Measurements from ENCODE around the gene CEP85. TPM values are rescaled to one million over a fixed set of nuclear protein-coding genes. Genes with fewer than 3 reads are reported as not detected.
"Not testable (repeated sequence)": the region's sequence is repeated elsewhere in the genome, so short reads cannot be mapped to it uniquely, and the experiment has no call there.

The CEP85 gene
- polyA plus RNA-seq, 3 donors = 1.3 to 3.3 (median 1.9) TPM

DNA sequence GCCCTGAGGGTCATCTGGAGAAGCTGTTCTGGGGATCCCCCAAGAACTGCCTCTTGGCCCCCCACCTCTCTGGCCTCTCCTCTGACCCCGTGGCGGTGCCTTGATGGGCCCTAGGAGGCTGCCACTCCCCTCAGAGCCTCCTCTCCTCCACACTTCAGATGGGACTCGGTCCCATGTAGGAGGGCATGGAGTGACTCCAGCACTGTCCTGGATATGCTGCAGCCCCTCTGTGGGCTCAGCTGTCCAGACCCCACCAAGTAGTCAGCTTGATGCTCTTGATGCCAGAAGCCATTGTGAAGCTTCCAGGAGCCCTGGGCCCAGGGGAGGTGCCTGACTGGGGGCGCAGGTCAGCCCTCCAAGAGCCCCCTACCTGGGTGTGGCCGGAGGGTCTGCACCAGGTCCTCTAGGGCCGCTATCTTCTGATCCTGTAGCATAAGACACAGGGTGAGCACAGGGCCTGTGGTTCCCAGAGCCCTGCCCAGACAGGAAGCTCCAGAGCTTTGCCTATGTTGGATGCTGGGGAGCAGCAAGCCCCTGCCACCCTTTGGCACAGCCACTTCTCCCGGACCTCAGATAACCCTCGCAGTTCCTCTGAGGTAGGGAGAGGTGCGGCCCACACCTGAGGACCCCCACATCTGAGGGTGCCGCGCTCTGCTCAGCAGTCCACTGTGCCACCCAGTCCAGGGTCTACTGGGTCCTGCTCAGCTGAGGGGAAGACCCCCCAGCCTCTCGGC is 63.2 kb downstream of the CEP85 start:
- H3K27ac ChIP-seq (ENCODE audit: low read depth, low read length) = no peak overlapping the region
- WGBS, 3 donors = 92 to 93% (median 92%) methylated on average over 12 of the region's 12 CpGs

DNA sequence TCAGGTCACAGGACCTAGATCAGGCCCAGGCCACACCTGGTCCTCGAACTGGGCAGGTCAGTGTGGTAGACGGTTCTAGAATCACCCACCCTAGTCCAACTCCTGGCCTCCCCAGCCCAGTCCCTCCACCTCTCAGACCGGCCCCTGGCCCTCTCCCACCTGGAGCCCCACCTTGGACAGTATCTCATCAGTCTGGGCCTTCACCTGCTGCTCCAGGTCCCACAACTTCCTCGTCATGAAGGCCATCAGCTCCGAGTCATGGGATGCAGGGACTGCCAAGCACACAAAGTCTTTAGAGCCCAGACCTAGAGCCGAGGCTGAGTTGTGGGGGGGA is 63.8 kb downstream of the CEP85 start:
- 72 to 73% (median 73%) methylated on average over 6 of the region's 6 CpGs for WGBS, 3 donors
- no peak overlapping the region for H3K27ac ChIP-seq (ENCODE audit: low read depth, low read length)

DNA sequence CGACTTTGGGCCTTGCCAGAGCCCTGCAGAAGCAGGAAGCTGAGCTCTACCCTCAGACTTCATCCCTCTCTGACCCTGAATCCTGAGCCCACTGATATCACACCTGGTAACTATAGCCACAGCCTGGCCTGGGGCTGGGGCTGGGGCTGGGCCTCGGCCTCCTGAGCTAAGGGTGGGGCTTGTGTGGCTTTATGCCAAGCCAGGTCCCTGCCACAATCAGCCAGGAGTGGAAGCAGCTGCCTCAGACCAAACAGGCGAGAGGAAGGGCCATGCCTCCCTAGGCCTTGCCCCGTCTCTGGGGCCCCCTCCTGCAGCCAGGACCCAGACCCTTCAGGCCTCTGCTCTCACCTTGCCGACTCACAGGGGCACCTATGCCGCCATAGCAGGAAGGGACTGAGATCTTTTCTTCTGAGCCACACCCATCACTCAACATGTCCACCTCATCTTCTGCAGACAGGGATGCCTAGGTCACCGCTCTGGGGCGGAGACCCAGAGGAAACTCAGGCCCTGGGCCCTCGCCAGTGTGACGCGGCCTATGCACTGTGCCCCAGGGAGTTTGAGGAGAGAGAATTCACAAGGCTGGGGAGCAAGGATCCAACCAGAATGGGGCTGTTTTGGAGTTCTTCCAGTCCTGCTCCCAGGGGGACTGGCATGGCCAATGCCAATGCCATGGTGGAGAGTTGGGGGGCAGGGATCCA is 66.7 kb downstream of the CEP85 start:
- no peak overlapping the region for H3K27ac ChIP-seq (ENCODE audit: low read depth, low read length)
- 85 to 92% (median 86%) methylated on average over 11 of the region's 11 CpGs for WGBS, 3 donors

DNA sequence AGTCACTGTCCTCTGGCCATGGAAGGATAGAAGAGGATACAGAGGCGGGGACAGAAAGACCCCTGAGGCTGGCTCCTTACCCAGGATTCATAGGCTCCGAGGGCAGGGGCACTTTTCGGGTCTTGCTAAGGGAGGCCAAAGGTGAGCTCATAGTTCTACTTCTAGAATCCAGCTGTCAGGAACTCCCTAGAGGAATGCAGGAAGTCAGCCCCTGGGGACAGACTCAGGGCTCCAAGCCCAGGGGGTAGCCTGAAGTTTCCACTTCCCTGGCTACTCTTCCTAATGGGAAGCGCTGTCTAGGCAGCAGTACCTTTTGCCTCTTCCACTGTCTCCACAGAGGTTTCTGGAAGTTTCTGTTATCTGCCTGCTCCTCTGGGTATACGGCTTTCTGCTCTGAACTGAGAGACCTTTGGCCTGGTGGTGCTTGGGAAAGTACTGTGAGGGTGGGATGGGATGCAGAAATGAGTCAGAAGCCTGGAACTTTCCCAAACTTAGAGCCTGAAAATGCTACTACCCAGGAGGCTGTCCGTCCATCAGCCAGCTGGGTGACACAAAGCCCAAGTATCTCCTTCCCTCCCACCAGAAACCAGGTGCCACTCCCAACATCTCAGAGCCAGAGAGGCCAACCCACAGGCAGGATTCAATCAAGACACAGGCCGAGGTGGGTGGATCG is 68.9 kb downstream of the CEP85 start:
- H3K27ac ChIP-seq (ENCODE audit: low read depth, low read length) = no peak overlapping the region
- WGBS, 3 donors = 59 to 68% (median 59%) methylated on average over 8 of the region's 8 CpGs

DNA sequence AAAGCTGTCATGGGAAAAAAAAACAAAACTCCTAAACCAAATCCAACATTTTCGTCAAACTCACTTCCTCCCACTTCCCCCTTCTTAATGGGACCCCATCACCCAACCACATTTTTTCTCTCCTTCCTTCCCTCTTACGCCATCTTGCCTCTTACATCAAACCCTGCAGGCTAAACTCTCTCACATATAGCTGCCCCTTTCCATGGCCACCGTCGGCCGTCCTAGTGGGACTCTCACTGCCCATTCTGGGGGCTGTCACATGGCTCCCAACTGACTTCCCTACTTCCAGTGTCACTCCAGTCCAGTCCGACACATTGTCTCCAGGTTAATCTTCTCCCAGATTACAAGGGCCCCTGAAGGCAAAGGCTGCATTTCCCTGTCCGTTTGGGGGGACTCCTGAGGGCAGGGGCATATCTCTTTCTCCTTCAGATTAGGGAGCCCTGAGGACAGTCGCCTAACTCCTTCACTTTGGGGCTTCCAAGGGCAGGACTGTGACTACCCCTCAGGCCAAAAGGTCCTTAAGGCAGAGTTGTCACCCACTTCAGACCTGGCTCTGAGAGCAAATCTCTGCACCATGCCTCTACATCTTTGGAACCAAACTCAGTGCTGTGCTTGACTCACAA is 71.8 kb downstream of the CEP85 start:
- H3K27ac ChIP-seq (ENCODE audit: low read depth, low read length) = no peak overlapping the region
- 14 to 32% (median 22%) methylated on average over 8 of the region's 8 CpGs for WGBS, 3 donors

DNA sequence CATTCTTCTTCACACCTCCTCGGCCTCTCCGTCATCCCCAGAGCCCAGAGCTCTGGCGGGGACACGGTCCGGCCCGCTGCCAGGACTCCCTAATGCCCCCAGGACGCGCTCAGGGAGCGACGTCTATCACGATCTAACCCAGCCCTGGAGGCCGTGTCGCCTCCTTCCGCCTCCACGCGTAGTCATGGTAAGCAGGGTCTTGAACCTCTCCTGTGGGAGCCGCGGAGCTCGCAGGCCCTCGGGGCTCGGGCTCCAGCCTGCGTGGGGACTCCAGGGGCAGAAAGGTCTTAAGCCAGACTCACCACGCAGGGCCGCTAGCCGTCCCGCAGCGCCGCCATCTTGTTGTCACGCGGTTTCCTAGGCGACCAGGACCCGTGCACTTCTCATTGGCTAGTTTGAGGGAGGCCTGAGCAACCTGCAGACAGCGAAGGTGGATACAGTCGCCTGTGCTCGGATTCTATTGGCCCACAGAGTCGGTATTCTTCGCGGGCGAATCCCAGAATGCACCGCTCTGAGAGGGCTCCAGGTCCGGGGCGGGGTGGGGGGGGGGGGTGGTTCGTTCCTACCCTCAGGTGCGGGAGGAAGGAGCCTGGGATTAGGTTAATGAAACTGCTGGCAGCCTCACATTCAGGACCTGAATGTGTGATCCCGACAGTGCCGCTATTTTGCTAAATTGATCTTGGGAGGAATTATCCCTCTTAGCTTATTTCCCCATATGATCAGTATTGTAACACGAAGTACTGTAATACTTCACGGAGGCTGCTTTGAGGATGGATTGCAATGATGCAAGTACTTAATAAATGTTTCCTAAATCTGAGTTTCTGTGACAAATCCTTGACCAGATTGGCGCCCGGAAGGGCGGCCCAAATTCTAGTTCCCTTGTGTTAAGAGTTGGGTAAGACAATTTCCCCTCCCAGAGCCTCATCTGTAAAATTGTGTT is 72.6 kb downstream of the CEP85 start, which contains the start of gene UBXN11:
TSS of gene UBXN11 (minus strand) at position 347 of the 940 bp plus-strand sequence. CDS start 3,753 bp downstream, outside the sequence.
- no peak within 1 kb of the TSS for H3K27ac ChIP-seq (ENCODE audit: low read depth, low read length)
- 0 to 2% (median 2%) methylated on average over 49 to 51 of the region's 51 CpGs for WGBS, 3 donors

DNA sequence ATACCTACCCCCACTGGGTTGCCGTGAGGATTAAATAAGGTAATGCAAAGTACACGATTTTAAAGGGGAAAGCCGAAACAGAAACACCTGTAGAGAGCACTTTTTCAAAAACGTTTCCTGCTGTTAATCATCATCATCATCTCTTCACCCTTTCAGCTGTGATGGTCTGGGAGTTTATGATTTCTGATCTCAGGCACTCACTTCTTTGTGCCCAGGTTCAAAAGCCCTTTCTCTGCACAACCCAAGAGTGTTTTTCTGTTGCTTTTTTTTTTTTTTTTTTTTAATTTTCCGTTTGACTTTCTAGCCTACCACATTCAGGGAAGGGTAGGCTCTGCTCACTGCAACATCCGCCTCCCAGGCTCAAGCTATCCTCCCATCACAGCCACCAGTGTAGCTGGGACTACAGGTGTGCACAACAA is 73.4 kb downstream of the CEP85 start:
- WGBS, 3 donors = 29 to 38% (median 38%) methylated on average over 6 of the region's 6 CpGs

DNA sequence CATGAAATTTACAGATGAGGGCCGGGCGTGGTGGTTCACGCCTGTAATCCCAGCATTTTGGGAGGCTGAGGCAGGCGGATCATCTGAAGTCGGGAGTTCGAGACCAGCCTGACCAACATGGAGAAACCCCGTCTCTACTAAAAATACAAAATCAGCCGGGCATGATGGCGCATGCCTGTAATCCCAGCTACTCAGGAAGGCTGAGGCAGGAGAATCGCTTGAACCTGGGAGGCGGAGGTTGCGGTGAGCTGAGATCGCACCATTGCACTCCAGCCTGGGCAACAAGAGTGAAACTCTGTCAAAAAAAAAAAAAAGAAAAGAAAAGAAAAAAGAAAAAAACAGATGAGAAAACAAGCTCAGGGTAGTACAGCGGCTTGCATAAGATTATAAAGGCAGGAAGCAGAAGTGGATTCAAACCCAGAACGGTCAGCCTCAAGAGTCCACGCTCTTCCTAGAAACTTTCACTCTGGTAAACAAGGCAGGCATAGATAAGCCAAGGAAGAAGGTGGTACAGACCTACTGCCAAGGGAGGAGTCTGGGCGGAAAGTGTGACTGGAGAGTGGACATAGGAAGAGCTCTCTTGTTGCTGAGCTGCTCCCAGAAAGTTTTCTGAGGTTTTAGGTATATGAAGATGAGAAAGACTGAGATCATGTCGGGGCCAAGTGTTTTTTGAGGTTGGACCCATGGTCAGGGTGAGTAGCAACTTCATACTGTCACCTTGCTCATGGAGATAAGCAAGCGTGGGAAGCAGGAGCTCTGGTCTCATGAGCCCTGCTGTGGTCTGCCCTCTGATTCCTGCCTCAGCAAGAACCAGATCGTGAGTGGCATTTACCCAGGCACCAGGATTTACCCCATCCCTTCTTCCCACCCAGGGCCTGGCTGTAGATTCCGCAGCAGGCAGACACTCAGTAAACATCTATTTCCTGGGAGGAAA is 74.2 kb downstream of the CEP85 start:
- H3K27ac ChIP-seq (ENCODE audit: low read depth, low read length) = not testable (repeated sequence)
- WGBS, 3 donors = 78 to 79% (median 79%) methylated on average over 20 to 21 of the region's 21 CpGs

More for the DNA sequence above, 73.4 kb downstream of the CEP85 start:
- no peak overlapping the region for H3K27ac ChIP-seq (ENCODE audit: low read depth, low read length)

DNA sequence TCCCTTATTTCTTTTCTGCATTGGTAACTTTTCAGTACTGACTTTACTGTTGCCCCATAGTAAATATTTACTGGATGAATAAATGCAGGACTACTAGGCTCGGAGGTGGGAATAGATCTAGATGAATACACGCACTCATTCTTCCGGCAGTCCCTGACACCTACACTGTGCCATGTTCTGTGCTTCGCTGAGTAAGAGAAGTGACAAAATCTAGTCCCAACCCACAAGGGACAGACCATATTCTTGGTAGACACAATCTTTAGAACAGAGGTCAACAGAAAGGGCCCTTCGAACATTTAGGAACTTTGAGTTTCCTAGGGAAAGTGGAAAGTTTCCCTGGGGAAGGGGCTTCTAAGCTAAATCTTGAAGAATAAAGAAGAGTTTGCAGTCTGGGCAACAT is 80.5 kb downstream of the CEP85 start:
- no peak overlapping the region for H3K27ac ChIP-seq (ENCODE audit: low read depth, low read length)
- 79 to 86% (median 83%) methylated on average over 5 of the region's 5 CpGs for WGBS, 3 donors

DNA sequence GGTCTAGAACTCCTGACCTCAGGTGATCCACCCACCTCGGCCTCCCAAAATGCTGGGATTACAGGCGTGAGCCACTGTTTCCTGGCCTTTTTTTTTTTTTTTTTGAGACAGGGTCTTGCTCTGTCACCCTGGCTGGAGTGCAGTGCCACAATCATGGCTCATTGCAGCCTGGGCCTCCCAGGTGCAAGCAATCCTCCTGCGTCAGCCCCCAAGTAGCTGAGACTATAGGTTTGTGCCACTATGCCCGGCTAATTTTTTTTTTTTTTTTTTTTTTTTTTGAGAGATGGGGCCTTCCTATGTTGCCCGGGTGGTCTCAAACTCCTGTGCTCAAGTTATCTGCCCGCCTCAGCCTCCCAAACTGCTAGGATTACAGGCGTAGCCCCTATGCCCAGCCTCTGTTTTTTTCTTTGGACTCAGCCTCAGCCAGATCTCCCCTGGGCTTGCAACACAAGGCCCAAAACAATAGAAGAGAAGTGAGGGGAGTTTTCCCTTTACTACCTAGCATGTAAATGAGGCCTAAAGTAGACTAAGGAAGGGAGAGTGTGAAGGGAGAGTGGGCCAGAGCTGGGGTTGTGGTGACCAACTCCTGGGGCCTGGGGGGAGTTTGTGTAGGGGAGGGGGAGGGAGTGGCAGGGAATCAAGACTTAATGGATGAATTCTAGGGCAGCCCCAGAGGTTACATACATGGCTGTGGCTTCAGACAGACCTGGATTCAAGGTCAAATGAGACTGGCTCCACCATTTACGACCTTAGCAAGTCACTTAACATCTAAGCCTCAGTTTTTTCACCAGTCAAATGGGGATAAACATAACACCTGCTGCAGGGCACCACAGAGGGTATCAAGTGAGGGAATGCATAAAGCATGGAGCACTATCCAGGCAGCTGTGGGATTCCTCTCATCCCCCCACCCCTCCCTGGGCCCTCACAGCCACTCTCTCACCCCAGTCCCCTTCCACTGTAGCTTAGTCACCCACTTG is 82.2 kb downstream of the CEP85 start:
- no peak overlapping the region for H3K27ac ChIP-seq (ENCODE audit: low read depth, low read length)

DNA sequence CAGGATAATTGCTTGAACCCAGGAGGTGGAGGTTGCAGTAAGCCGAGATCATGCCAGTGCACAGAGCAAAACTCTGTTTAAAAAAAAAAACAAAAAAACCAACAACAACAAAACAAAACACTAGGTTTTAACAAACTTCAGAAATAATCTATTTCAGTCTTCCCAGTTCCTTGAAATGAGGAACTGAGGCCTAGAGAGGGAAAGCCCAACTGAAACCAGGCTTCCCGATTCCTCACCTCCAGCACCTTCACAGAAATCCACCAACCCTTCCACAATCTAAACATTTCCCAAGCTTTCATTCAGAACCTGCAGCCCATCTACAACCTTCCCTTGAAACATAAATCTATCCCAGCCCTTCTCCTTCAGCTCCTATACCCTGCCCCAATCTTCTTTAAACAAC is 83.1 kb downstream of the CEP85 start:
- WGBS, 3 donors = 65 to 88% (median 69%) methylated on average over 2 of the region's 2 CpGs
- H3K27ac ChIP-seq (ENCODE audit: low read depth, low read length) = no peak overlapping the region

More for the DNA sequence above, 82.2 kb downstream of the CEP85 start:
- 76 to 90% (median 79%) methylated on average over 8 of the region's 8 CpGs for WGBS, 3 donors

DNA sequence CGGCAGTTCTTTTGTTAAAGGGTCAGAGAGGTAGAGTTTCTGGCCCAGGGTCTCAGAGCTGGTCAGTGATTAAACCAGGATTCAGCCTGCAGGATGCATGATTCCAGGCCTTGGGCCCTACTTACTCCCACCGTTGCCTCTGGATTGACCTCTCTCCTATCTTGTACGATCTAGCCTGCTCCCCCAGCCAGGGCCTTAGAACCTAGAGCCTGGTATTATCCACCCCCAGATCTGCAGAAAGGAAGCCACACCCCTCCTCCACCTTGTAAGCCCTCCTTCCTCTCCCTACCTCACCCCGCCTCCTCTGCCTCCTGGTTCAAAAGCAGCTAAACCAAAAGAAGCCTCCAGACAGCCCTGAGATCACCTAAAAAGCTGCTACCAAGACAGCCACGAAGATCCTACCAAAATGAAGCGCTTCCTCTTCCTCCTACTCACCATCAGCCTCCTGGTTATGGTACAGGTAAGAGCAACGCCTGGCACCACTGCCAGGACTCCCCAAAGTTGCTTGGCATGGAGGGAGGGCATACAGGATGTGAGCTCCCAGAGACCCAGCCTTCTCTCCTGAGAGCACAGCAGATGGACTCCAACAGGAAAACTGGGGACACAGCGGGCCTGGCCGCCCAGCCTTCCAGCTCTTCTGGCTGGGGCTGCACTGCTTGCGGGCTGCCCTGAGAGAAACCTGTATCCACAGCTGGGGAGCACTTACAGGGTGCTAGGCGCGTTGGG is 83.8 kb downstream of the CEP85 start, which contains the start of gene CD52:
TSS of gene CD52 (plus strand) at position 347 of the 726 bp plus-strand sequence. CDS start at position 407, 60 bp downstream.
- 54 to 74% (median 65%) methylated on average over 12 of the region's 12 CpGs for WGBS, 3 donors
- H3K27ac ChIP-seq (ENCODE audit: low read depth, low read length) = no peak within 1 kb of the TSS

DNA sequence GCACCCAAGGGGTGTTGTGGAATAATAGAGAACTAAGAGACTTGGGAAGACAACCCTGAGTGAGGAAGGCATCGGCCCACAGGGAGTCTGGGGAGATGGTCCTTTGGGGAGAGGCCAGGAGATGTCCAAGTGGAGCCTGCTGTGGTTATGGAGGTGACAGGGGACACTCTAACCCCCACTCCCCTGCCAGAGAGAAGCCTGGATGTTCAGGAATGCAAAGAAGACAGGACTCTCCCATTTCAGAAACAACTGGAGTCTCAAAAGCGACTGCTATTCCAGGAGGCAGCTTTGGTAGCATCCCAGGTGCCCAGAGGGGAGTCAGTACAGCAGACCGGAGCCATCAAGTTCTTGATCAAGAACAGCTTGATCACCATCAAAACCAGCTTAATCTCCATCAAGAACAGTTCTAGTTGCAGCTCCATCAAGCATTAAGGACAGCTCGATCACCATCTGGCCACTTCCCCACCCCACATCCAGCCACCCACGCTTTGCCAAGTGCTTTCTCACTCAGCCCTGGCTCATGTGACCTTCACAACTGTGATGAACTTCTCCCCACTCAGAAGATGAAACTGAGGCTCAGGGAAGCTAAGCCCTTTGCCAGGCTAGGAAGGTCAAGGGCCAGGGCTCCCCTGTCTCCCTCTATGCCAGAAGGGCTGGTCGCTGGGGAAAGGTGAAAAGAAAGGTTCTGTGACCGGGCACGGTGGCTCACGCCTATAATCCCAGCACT is 84.5 kb downstream of the CEP85 start:
- 55 to 71% (median 68%) methylated on average over 9 of the region's 9 CpGs for WGBS, 3 donors
- H3K27ac ChIP-seq (ENCODE audit: low read depth, low read length) = no peak overlapping the region

DNA sequence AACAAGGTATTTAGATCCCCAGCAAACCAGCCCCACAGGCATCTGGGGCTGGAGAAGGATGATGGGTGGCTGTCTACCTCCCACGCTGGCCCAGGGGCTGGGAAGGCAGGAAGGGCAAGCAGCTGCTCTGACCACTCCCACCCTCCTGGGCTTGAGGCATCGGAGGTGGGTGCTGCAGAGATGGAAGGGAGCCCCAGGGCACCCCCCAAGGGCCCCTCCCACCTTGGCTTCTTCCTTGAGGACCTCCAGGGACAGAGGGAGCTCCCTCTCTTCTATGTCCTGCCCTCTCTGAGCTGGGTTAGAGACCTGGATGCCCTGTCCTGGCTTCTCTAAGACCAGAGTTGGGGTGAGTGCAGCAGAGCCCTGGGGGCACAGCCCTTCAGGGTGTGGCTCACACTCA is 86.9 kb downstream of the CEP85 start:
- WGBS, 3 donors = 50 to 65% (median 60%) methylated on average over 2 of the region's 2 CpGs
- no peak overlapping the region for H3K27ac ChIP-seq (ENCODE audit: low read depth, low read length)

Data from adipose tissue (tissue), 3 donors.